Endothelial cell of umbilical vein (primary cell): Measurements from ENCODE around the gene C16orf90. TPM values are rescaled to one million over a fixed set of nuclear protein-coding genes. Genes with fewer than 3 reads are reported as not detected.
A peak's percentile ranks its signal among the peaks of the same experiment; 100 is the strongest.

Source experiments
- BruUV-seq: library from RNA; stranded (reverse); fragments of 400-500 nt; replicated peaks from 2 replicates; lab custom pipeline; 2021; lab: Mats Ljungman, UMichigan
- CTCF ChIA-PET: fragments of 300-600, 350-600 bp; sonication (Branson Sonifier 250); formaldehyde crosslinking; loops from one replicate; lab custom pipeline; 2021; ENCODE audit warnings: antibody characterized with exemption, inconsistent platforms; lab: Charles Lee
- POLR2A ChIA-PET: fragments of 300-600, 350-600 bp; sonication (Branson Sonifier 250); formaldehyde crosslinking; loops from one replicate; lab custom pipeline; 2021; ENCODE audit warnings: antibody characterized with exemption, inconsistent platforms; lab: Charles Lee
- DNase-seq: peaks from one replicate; pipeline ENCODE4 v3.0.0-alpha.2; 2011; ENCODE audit warnings: low read depth, low spot score
- FAIRE-seq: peaks from 2 replicates; lab custom pipeline; 2011; peaks lifted over from hg19 to GRCh38; lab: Jason Lieb, UNC
- H2AFZ ChIP-seq: 2 replicates; pipeline ENCODE4 v1.6.0; 2012; ENCODE audit warnings: low read depth, low read length, control low read depth, inconsistent platforms
- H3K27ac ChIP-seq: 2 replicates; pipeline ENCODE4 v1.5.1; 2011; ENCODE audit warnings: low read depth, mild to moderate bottlenecking, control low read depth, low read length, moderate library complexity; ENCODE audit not compliant: insufficient read depth
- H3K27me3 ChIP-seq, 2 experiments: 2 replicates each; pipeline versions ENCODE4 v1.6.0 to v1.6.1; 2011; ENCODE audit warnings: low read length in 2 of 2, mixed read lengths in 1 of 2; ENCODE audit not compliant: control insufficient read depth in 2 of 2, insufficient read depth in 2 of 2
- H3K36me3 ChIP-seq, 2 experiments: 2 replicates in 1 of 2; 3 replicates in 1 of 2; pipeline ENCODE4 v1.5.1; 2011; ENCODE audit warnings: low read length in 2 of 2, mild to moderate bottlenecking in 1 of 2, moderate library complexity in 1 of 2; ENCODE audit not compliant: control insufficient read depth in 2 of 2, insufficient read depth in 2 of 2; ENCODE audit errors: extremely low read depth in 1 of 2
- H3K4me1 ChIP-seq: 3 replicates; pipeline ENCODE4 v1.5.1; 2011; ENCODE audit warnings: mild to moderate bottlenecking, low read length; ENCODE audit not compliant: control insufficient read depth, insufficient read depth; ENCODE audit errors: extremely low read depth
- H3K4me2 ChIP-seq: 2 replicates; pipeline ENCODE4 v1.6.1; 2011; ENCODE audit warnings: low read length, control low read depth, mixed read lengths; ENCODE audit not compliant: insufficient read depth
- H3K4me3 ChIP-seq, 3 experiments: fragments of 200-600 bp in 1 of 3; sonication (generic), shearing (Covaris generic) in 1 of 3; replicated peaks in 1 of 3; 2 replicates each; pipeline ENCODE4 v1.5.1; 2011 to 2016; ENCODE audit warnings: control low read depth in 3 of 3, low read length in 3 of 3, mild to moderate bottlenecking in 2 of 3, inconsistent platforms in 1 of 3, low read depth in 1 of 3, moderate library complexity in 1 of 3; ENCODE audit not compliant: insufficient read depth in 1 of 3
- H3K79me2 ChIP-seq: 2 replicates; pipeline ENCODE4 v1.6.0; 2012; ENCODE audit warnings: low read length, inconsistent platforms; ENCODE audit not compliant: control insufficient read depth, insufficient read depth
- H3K9ac ChIP-seq: replicated peaks from 2 replicates; pipeline ENCODE3; 2011; ENCODE audit warnings: low read length, control low read depth; ENCODE audit not compliant: insufficient read depth; ENCODE audit errors: extremely low read depth
- H3K9me1 ChIP-seq: replicated peaks from 3 replicates; pipeline ENCODE4 v1.6.0; 2011; ENCODE audit warnings: mild to moderate bottlenecking, low read length; ENCODE audit not compliant: control insufficient read depth, insufficient read depth; ENCODE audit errors: extremely low read depth
- H3K9me3 ChIP-seq: replicated peaks from 2 replicates; pipeline ENCODE4 v1.5.1; 2012; ENCODE audit warnings: low read length, inconsistent platforms; ENCODE audit not compliant: control insufficient read depth, insufficient read depth
- H4K20me1 ChIP-seq: replicated peaks from 2 replicates; pipeline ENCODE3; 2011; ENCODE audit warnings: mild to moderate bottlenecking, low read length; ENCODE audit not compliant: control insufficient read depth, insufficient read depth; ENCODE audit errors: extremely low read depth
- GATA2 ChIP-seq: IDR thresholded peaks from 2 replicates; pipeline ENCODE4 v1.7.0; 2011; ENCODE audit warnings: low read depth, mild to moderate bottlenecking, moderate library complexity, mixed read lengths, low read length; ENCODE audit not compliant: insufficient read length, insufficient read depth
- MAX ChIP-seq: IDR thresholded peaks from 2 replicates; pipeline ENCODE4 v1.6.1; 2011; ENCODE audit not compliant: insufficient read depth, insufficient read length
- POLR2A ChIP-seq: IDR thresholded peaks from 2 replicates; pipeline ENCODE4 v1.6.1; 2012; ENCODE audit warnings: low read depth, mild to moderate bottlenecking, control low read depth, low read length
- dilution Hi-C: fragments of 300-500 bp; cut with MboI; formaldehyde crosslinking; loops from one replicate; pipeline ENCODE4 v1.15.0; 2019; ENCODE audit warnings: low sequenced_read_pairs; ENCODE audit not compliant: extremely low pct_ligation_motif_present
- intact Hi-C: fragments of 100-400 bp; cut with micrococcal nuclease; formaldehyde crosslinking; loops from one replicate; pipeline ENCODE4 v1.10.0; 2022
- polyA plus RNA-seq, 4 experiments: library from polyadenylated mRNA; depleted of rRNA in 3 of 4; stranded (reverse) in 3 of 4; unstranded in 1 of 4; fragments of >200 nt; gene quantifications; 2 replicates each; pipeline versions ENCODE4 v1.2.1 to v1.2.3, GENCODE V29; 2011 to 2012; ENCODE audit warnings: missing spikeins in 1 of 4
- total RNA-seq: library from RNA; stranded (reverse); gene quantifications from 2 replicates; pipeline ENCODE4 v1.2.3, GENCODE V29; 2021

The C16orf90 gene
- total and polyA plus RNA-seq, 2 donors (not counting 3 experiments of a cell fraction or from before 2014, with no cell fraction given), result not detected

- Histone ChIP-seq H3K4me1 (no peaks in the 10 kb centered on the region), H2AFZ (no peak overlapping the region), H3K27me3 (no peaks in the 10 kb centered on the region), H3K36me3 (peaks cover 2 to 51% of the 10 kb centered on the region in 2 experiments), H3K79me2 (peaks cover 6% of the 10 kb centered on the region), H4K20me1 (no peaks in the 10 kb centered on the region), H3K4me3 (no peak overlapping the region), H3K4me2 (no peak overlapping the region), H3K9me1 (no peaks in the 10 kb centered on the region), H3K9me3 (no peaks in the 10 kb centered on the region), H3K9ac (no peak overlapping the region), H3K27ac (no peak overlapping the region)
- TF ChIP-seq MAX (no peak), POLR2A (no peak), GATA2 (no peak)
- ChIA-PET POLR2A (no interaction called here), CTCF (no interaction called here)
- FAIRE-seq (no peak), DNase-seq (no peak)
- no TSS peak for BruUV-seq
- intact Hi-C loops, result no loop called here
- dilution Hi-C loops, result no loop called here
These were observed 13.3 kb downstream of the C16orf90 start for GRCh38 chr16:3481696-3482658.

GRCh38 chr16:3480901-3481695 lies 14.2 kb downstream of the C16orf90 start:
- POLR2A ChIA-PET, result no interaction called here
- Histone ChIP-seq H3K36me3 (peaks cover 2 to 48% of the 10 kb centered on the region in 2 experiments), H3K27me3 (no peaks in the 10 kb centered on the region), H3K4me2 (no peak overlapping the region), H3K9me3 (no peaks in the 10 kb centered on the region), H3K27ac (no peak overlapping the region), H4K20me1 (no peaks in the 10 kb centered on the region), H3K9ac (no peak overlapping the region), H3K9me1 (no peaks in the 10 kb centered on the region), H2AFZ (no peak overlapping the region), H3K79me2 (peaks cover 9% of the 10 kb centered on the region), H3K4me3 (no peak overlapping the region), H3K4me1 (no peaks in the 10 kb centered on the region)
- BruUV-seq, result no TSS peak
- FAIRE-seq (no peak), DNase-seq (peak; percentile 9)
- CTCF ChIA-PET, result interaction anchor here (1.1 to 1.3 kb wide), 2 partner anchors 9 to 214 kb away, joined by 3 read pairs; no protein-coding TSS in a partner anchor
- dilution Hi-C loops (no loop called here), intact Hi-C loops (no loop called here)
- TF ChIP-seq MAX, result no peak
